Occipital lobe (tissue), 2 donors: ENCODE results near the gene SMIM10L1. TPM values are rescaled to one million over a fixed set of nuclear protein-coding genes. Genes with fewer than 3 reads are reported as not detected.

ENCODE experiments used
- DNase-seq: peaks from one replicate; lab custom pipeline; 2025; lab: John Stamatoyannopoulos, UW
- total RNA-seq: library from RNA; depleted of rRNA; stranded (reverse); fragments of >200 nt; gene quantifications from one replicate; pipeline ENCODE4 v1.2.3, GENCODE V29; 2014

Gene SMIM10L1
- total RNA-seq, 1 donor from 2014 or later, result 13.7 TPM

GRCh38 chr12:11183011-11183410 lies 12.0 kb downstream of the SMIM10L1 start:
- DNase-seq, result no peak

DNA sequence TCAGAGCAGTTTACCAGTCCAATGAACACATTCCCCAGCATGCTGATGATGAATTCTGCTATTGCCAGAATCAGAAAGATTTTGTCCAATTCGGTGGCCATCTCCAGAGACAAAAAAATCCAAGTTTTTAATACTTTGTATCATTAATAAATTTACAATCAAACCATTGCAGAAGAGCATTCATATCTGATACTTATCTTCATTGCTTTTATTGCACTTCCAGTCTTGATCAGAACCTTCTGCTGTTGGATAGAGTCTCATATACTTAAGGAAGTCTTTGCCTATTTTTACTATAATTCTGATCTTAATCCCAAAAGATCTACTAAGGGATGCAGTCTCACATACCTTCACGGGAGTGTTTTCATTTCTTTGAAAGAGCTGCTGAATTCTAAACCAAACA lies 15.8 kb downstream of the SMIM10L1 start, which contains the start of gene TAS2R42:
TSS of gene TAS2R42 (minus strand) at position 101 of the 400 bp plus-strand sequence. CDS start at position 101, 0 bp downstream.
- no peak for DNase-seq

DNA sequence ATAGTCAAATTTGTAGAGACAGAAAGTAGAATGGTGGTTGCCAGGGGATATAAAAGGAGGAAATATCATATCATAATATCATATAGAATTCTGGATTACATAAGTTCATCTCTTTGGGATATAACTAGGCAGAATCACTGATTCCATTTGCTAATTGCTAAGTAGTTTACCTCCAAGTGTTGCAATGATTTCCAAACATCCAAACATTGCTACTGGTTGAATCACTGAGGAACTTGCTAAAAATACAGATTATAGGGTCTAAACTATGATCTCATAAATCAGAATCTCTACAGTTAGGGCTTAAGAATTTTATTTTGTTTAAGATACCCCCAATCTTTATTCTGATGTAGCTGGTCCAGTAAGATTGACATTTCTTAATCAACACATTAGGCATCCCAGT lies 31.8 kb downstream of the SMIM10L1 start:
- no peak for DNase-seq

DNA sequence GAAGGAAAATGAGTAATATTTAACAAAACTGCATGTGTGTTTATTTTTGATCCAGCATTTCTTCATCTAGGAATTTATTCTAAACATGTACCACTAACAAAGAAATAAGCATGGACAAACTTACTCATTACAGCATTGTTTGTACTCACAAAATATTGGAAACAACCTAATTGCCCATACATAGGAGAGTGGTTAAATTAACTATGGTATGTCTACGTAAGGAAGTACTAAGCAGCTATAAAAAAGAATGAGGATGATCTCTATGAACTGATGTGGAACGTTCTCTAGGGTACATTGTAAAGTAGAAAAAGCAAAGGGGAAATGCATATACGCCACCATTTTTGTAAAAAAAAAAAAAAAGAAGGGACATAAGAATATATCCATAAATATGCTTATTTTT lies 33.2 kb downstream of the SMIM10L1 start:
- DNase-seq, result no peak

GRCh38 chr12:11209113-11209512 lies 38.1 kb downstream of the SMIM10L1 start:
- no peak for DNase-seq

Other genes with a start within 250 kb of the SMIM10L1 start
- 0.62 TPM for gene PRH2, start 242.0 kb upstream of the SMIM10L1 start, total RNA-seq
- 11.4 TPM for gene TAS2R14, start 231.9 kb upstream of the SMIM10L1 start, total RNA-seq
- gene TAS2R50, start 184.3 kb upstream of the SMIM10L1 start, total RNA-seq, result 12.6 TPM
- 22.9 TPM for gene TAS2R20, start 172.9 kb upstream of the SMIM10L1 start, total RNA-seq
- gene TAS2R19, start 148.6 kb upstream of the SMIM10L1 start, total RNA-seq, result 28.7 TPM
- gene TAS2R31, start 139.8 kb upstream of the SMIM10L1 start, total RNA-seq, result 25.0 TPM
- 12.3 TPM for gene TAS2R46, start 108.9 kb upstream of the SMIM10L1 start, total RNA-seq
- gene TAS2R43, start 78.9 kb upstream of the SMIM10L1 start, total RNA-seq, result 13.6 TPM
- gene TAS2R30, start 36.5 kb upstream of the SMIM10L1 start, total RNA-seq, result 22.1 TPM
- not detected for gene TAS2R42, start 15.7 kb downstream of the SMIM10L1 start, total RNA-seq
- not detected for gene PRB3, start 98.5 kb downstream of the SMIM10L1 start, total RNA-seq
- gene PRB4, start 139.2 kb downstream of the SMIM10L1 start, total RNA-seq, result not detected
- gene PRB2, start 224.4 kb downstream of the SMIM10L1 start, total RNA-seq, result not detected